Astrocyte (in vitro differentiated cells and primary cell): ENCODE measurements around the gene LASP1NB.

ENCODE experiments used
- CTCF ChIP-seq: IDR thresholded peaks from 2 replicates; pipeline ENCODE4 v1.5.1; 2011; ENCODE audit warnings: low read depth, mild to moderate bottlenecking, inconsistent platforms, low read length, moderate library complexity; ENCODE audit not compliant: insufficient read depth
- EZH2 ChIP-seq: IDR thresholded peaks from 2 replicates; pipeline ENCODE4 v1.6.1; 2012; ENCODE audit warnings: mild to moderate bottlenecking, low read length, inconsistent platforms; ENCODE audit not compliant: insufficient read depth

GRCh38 chr17:38916771-38917170 is 8.6 kb upstream of the LASP1NB start:
- TF ChIP-seq CTCF (no peak), EZH2 (no peak)
